Trophoblast cell (in vitro differentiated cells and primary cell): ENCODE data around the gene AGBL5.

ENCODE experiments used
- DNase-seq, 2 donors: peaks; one replicate each; pipeline ENCODE4 v3.0.0-alpha.2; 2016
- H2AFZ ChIP-seq: 2 replicates; pipeline ENCODE4 v1.6.1; 2013; ENCODE audit warnings: low read length, moderate library complexity, mild to moderate bottlenecking; ENCODE audit not compliant: insufficient read depth, poor library complexity
- H2AK5ac ChIP-seq: 2 replicates; pipeline ENCODE4 v1.6.1; 2013; ENCODE audit warnings: mild to moderate bottlenecking, low read length
- H2BK120ac ChIP-seq: 2 replicates; pipeline ENCODE4 v1.6.1; 2013; ENCODE audit warnings: low read length, mild to moderate bottlenecking, moderate library complexity; ENCODE audit not compliant: insufficient read depth, poor library complexity
- H2BK12ac ChIP-seq: 2 replicates; pipeline ENCODE4 v1.6.1; 2013; ENCODE audit warnings: mild to moderate bottlenecking, low read length, moderate library complexity
- H2BK5ac ChIP-seq: 2 replicates; pipeline ENCODE4 v1.6.1; 2013; ENCODE audit warnings: low read length, low read depth, moderate library complexity, mild to moderate bottlenecking; ENCODE audit not compliant: poor library complexity
- H3K14ac ChIP-seq: 2 replicates; pipeline ENCODE4 v1.6.1; 2013; ENCODE audit warnings: mild to moderate bottlenecking, low read length
- H3K18ac ChIP-seq: 2 replicates; pipeline ENCODE4 v1.6.1; 2013; ENCODE audit warnings: mild to moderate bottlenecking, low read length
- H3K23ac ChIP-seq: 2 replicates; pipeline ENCODE4 v1.6.1; 2013; ENCODE audit warnings: low read length
- H3K27ac ChIP-seq: 2 replicates; pipeline ENCODE4 v1.5.1; 2013; ENCODE audit warnings: low read depth, mild to moderate bottlenecking, inconsistent platforms, low read length, moderate library complexity
- H3K27me3 ChIP-seq: 2 replicates; pipeline ENCODE4 v1.6.1; 2013; ENCODE audit warnings: inconsistent platforms, mild to moderate bottlenecking, low read length, moderate library complexity; ENCODE audit not compliant: insufficient read depth
- H3K36me3 ChIP-seq, 2 experiments: 1 replicate in 1 of 2; 2 replicates in 1 of 2; pipeline ENCODE4 v1.6.1; 2013; ENCODE audit warnings: low read length in 2 of 2, mild to moderate bottlenecking in 2 of 2, moderate library complexity in 1 of 2; ENCODE audit not compliant: insufficient read depth in 2 of 2, control insufficient read depth in 1 of 2
- H3K4ac ChIP-seq: 2 replicates; pipeline ENCODE4 v1.6.1; 2013; ENCODE audit warnings: low read depth, mild to moderate bottlenecking, low read length, moderate library complexity
- H3K4me1 ChIP-seq, 2 experiments: 1 replicate in 1 of 2; 2 replicates in 1 of 2; pipeline ENCODE4 v1.6.1; 2013; ENCODE audit warnings: low read length in 2 of 2, mild to moderate bottlenecking in 2 of 2, moderate library complexity in 1 of 2; ENCODE audit not compliant: insufficient read depth in 2 of 2, control insufficient read depth in 1 of 2
- H3K4me2 ChIP-seq: 2 replicates; pipeline ENCODE4 v1.6.1; 2013; ENCODE audit warnings: inconsistent platforms, mild to moderate bottlenecking, low read length, moderate library complexity
- H3K4me3 ChIP-seq: 2 replicates; pipeline ENCODE4 v1.5.1; 2013; ENCODE audit warnings: mild to moderate bottlenecking, low read depth, low read length, inconsistent platforms
- H3K79me1 ChIP-seq: one replicate; pipeline ENCODE4 v1.6.1; 2013; ENCODE audit warnings: low read length
- H3K79me2 ChIP-seq: 2 replicates; pipeline ENCODE4 v1.6.1; 2013; ENCODE audit warnings: low read length, mild to moderate bottlenecking; ENCODE audit not compliant: control insufficient read depth, insufficient read depth, poor library complexity
- H3K9ac ChIP-seq: 2 replicates; pipeline ENCODE4 v1.6.1; 2013; ENCODE audit warnings: mild to moderate bottlenecking, low read length
- H3K9me3 ChIP-seq: 2 replicates; pipeline ENCODE4 v1.6.1; 2013; ENCODE audit warnings: low read depth, mild to moderate bottlenecking, control low read depth, inconsistent platforms, low read length; ENCODE audit not compliant: insufficient read depth
- H4K12ac ChIP-seq: 2 replicates; pipeline ENCODE4 v1.6.1; 2013; ENCODE audit warnings: low read depth, mild to moderate bottlenecking, low read length, moderate library complexity
- H4K8ac ChIP-seq: 2 replicates; pipeline ENCODE4 v1.6.1; 2013; ENCODE audit warnings: low read depth, mild to moderate bottlenecking, low read length, moderate library complexity
- H4K91ac ChIP-seq: one replicate; pipeline ENCODE4 v1.6.1; 2013; ENCODE audit warnings: low read depth, mild to moderate bottlenecking, low read length, moderate library complexity
- WGBS: extraction: QIAGEN DNeasy Blood & Tissue Kit; methylation state at CpG from one replicate; pipeline ENCODE4 v1.1.7; 2013; ENCODE audit warnings: missing lambda C conversion rate; ENCODE audit not compliant: insufficient read length, insufficient coverage; ENCODE audit errors: extremely low coverage; 5-methylcytosine and 5-hydroxymethylcytosine counted together

Gene AGBL5

DNA sequence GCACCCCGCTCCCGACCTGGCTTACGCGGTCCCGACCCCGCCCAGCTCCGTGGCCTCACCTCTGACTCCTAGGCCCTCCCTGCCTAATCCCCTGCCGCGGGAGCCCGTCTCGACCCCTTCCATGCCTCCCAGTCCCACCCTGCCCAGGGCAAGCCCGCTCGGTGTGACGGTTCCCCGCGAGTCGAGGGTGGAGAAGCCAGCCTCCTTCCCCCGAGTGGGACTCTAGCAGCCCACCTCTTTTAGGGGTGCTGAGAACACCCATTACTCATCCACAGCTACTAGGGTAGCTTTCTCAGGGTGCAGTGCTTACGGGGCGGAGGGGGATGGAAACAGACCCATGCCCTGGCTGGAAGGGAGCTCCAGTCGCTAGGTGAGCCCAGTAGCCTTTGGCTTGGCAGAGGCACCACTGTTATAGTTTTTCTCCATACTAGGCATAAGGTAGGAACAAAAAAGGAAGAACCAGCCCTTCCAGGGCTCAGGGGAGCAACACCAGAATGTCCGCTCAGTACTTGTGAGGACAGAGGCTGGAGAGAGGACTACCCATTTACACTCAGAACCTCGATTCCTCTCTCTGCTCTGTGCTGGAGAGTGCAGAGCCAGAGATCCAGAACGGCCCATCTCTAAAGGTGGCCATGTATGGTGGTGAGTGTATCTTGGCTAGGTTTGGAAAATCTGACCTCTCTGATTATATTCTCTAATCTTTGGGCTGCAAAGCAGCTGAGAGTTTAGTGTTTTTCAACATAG, 606 bp downstream of the AGBL5 start:
- Histone ChIP-seq H4K12ac (peak overlapping the region; percentile 73), H3K36me3 (peaks cover 18 to 28% of the 10 kb centered on the region in 2 experiments), H3K18ac (peak overlapping the region; percentile 77), H3K4me3 (peak overlapping the region; percentile 93), H4K8ac (peak overlapping the region; percentile 89), H3K9ac (peak overlapping the region; percentile 94), H3K4me1 (peaks cover 9 to 17% of the 10 kb centered on the region in 2 experiments), H3K14ac (peak overlapping the region; percentile 86), H3K27me3 (no peaks in the 10 kb centered on the region), H3K4ac (peak overlapping the region; percentile 66), H3K9me3 (no peaks in the 10 kb centered on the region), H2BK5ac (peak overlapping the region; percentile 15), H2BK12ac (no peak overlapping the region), H2AK5ac (peak overlapping the region; percentile 46), H3K4me2 (peak overlapping the region; percentile 92), H3K23ac (no peak overlapping the region), H2AFZ (peak overlapping the region; percentile 38), H3K79me2 (peaks cover 3% of the 10 kb centered on the region), H3K27ac (no peak overlapping the region), H4K91ac (peak overlapping the region; percentile 77), H2BK120ac (peak overlapping the region; percentile 44), H3K79me1 (peaks cover 17% of the 10 kb centered on the region)
- no CpG with 5 or more reads among the region's 24 CpGs for whole genome bisulfite sequencing
- no peak for DNase-seq

DNA sequence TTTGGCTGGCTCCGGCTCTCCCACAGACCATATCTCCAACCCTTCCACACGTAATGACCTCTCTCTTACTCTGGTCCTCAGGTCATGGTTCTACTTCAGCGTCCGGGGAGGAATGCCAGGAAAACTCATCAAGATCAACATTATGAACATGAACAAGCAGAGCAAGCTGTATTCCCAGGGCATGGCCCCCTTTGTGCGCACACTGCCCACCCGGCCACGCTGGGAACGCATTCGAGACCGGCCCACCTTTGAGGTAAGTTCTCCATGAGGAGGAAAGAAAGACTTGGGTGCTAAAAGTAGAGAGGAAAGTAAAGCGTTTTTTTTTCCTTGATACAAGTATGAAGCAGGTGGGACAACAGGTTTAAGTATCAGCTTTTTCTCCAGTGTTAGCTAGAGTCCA, 1.9 kb downstream of the AGBL5 start:
- no peak for DNase-seq
- Histone ChIP-seq H2BK12ac (no peak overlapping the region), H2AFZ (no peak overlapping the region), H3K4me2 (no peak overlapping the region), H3K4me3 (no peak overlapping the region), H3K14ac (no peak overlapping the region), H3K9ac (no peak overlapping the region), H4K12ac (no peak overlapping the region), H4K91ac (no peak overlapping the region), H3K18ac (no peak overlapping the region), H2BK5ac (no peak overlapping the region), H2AK5ac (no peak overlapping the region), H3K27ac (no peak overlapping the region), H3K79me1 (peaks cover 17% of the 10 kb centered on the region), H3K4me1 (peaks cover 9 to 17% of the 10 kb centered on the region in 2 experiments), H3K23ac (no peak overlapping the region), H3K36me3 (peaks cover 21 to 34% of the 10 kb centered on the region in 2 experiments), H3K79me2 (peaks cover 3% of the 10 kb centered on the region), H3K9me3 (no peaks in the 10 kb centered on the region), H3K27me3 (no peaks in the 10 kb centered on the region), H4K8ac (no peak overlapping the region), H3K4ac (no peak overlapping the region), H2BK120ac (no peak overlapping the region)
- WGBS: no CpG with 5 or more reads among the region's 11 CpGs

DNA sequence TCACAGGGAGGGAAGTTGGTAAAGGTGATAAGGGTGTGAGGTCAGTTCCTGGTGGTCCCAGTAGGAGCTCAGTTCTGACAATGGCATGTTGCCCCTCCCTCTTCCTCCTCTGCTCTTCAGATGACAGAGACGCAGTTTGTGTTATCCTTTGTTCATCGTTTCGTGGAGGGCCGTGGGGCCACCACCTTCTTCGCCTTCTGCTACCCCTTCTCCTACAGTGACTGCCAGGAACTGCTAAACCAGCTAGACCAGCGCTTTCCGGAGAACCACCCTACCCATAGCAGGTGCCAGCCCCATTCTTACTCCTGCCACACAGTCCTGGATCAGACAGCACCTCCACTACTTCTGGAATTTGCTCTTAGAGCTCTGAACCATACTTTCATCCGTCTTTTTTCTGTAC, 2.3 kb downstream of the AGBL5 start:
- H4K8ac ChIP-seq: no peak overlapping the region
- H2AFZ ChIP-seq: no peak overlapping the region
- H3K18ac ChIP-seq: no peak overlapping the region
- no peak overlapping the region for H2BK12ac ChIP-seq
- peaks cover 3% of the 10 kb centered on the region for H3K79me2 ChIP-seq
- H3K9me3 ChIP-seq: no peaks in the 10 kb centered on the region
- peaks cover 22 to 36% of the 10 kb centered on the region in 2 experiments for H3K36me3 ChIP-seq
- no peak overlapping the region for H4K12ac ChIP-seq
- H3K27ac ChIP-seq: no peak overlapping the region
- H2BK120ac ChIP-seq: no peak overlapping the region
- no peak overlapping the region for H2BK5ac ChIP-seq
- no peak overlapping the region for H3K9ac ChIP-seq
- H3K4me1 ChIP-seq: peaks cover 9 to 17% of the 10 kb centered on the region in 2 experiments
- H4K91ac ChIP-seq: no peak overlapping the region
- H3K23ac ChIP-seq: no peak overlapping the region
- H3K14ac ChIP-seq: no peak overlapping the region
- no peak overlapping the region for H3K4me2 ChIP-seq
- H3K4ac ChIP-seq: no peak overlapping the region
- no peak overlapping the region for H3K4me3 ChIP-seq
- no CpG with 5 or more reads among the region's 8 CpGs for WGBS
- peaks cover 17% of the 10 kb centered on the region for H3K79me1 ChIP-seq
- H2AK5ac ChIP-seq: no peak overlapping the region
- no peak for DNase-seq
- no peaks in the 10 kb centered on the region for H3K27me3 ChIP-seq

DNA sequence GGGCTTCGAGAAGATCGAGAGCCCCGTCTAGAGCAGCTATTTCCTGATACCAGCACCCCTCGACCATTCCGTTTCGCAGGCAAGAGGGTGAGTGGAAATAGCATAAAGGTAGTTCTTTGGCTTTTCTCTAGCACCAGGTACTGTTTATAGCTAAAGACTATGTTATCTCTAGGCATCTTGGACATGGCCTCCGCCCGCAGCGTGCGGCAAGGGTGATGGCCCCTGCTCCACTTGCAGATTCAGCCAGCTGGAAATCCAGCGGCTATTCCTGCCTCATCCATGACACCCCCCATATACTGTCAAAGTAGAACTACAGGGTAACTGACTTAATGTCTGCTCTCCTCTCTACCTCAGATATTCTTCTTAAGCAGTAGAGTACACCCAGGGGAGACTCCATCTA, 3.3 kb downstream of the AGBL5 start:
- H3K4ac ChIP-seq: no peak overlapping the region
- no peak overlapping the region for H3K4me3 ChIP-seq
- DNase-seq: peak in 1 of 2 donors; percentile 48
- no peak overlapping the region for H4K8ac ChIP-seq
- no peak overlapping the region for H2AK5ac ChIP-seq
- no peak overlapping the region for H3K4me2 ChIP-seq
- H2BK5ac ChIP-seq: no peak overlapping the region
- H3K9ac ChIP-seq: no peak overlapping the region
- no peaks in the 10 kb centered on the region for H3K27me3 ChIP-seq
- peaks cover 16% of the 10 kb centered on the region for H3K79me1 ChIP-seq
- no peak overlapping the region for H3K14ac ChIP-seq
- no peak overlapping the region for H3K23ac ChIP-seq
- H3K27ac ChIP-seq: no peak overlapping the region
- no CpG with 5 or more reads among the region's 11 CpGs for WGBS
- H3K4me1 ChIP-seq: peaks cover 5 to 12% of the 10 kb centered on the region in 2 experiments
- no peak overlapping the region for H4K91ac ChIP-seq
- H3K9me3 ChIP-seq: no peaks in the 10 kb centered on the region
- H3K79me2 ChIP-seq: peaks cover 3% of the 10 kb centered on the region
- H2AFZ ChIP-seq: no peak overlapping the region
- no peak overlapping the region for H3K18ac ChIP-seq
- H4K12ac ChIP-seq: no peak overlapping the region
- H2BK120ac ChIP-seq: no peak overlapping the region
- H2BK12ac ChIP-seq: no peak overlapping the region
- peaks cover 28 to 44% of the 10 kb centered on the region in 2 experiments for H3K36me3 ChIP-seq
